HepG2 (cell line): ENCODE measurements around the gene CFAP206.

Experiments used
- CTCF ChIP-seq: sonication (generic); formaldehyde crosslinking; IDR thresholded peaks from 2 replicates; pipeline ENCODE4 v1.5.0; 2020; ENCODE audit warnings: mild to moderate bottlenecking, missing genetic modification reagents, moderate library complexity
- EZH2 ChIP-seq: conservative IDR thresholded peaks from 2 replicates; pipeline ENCODE4 v1.6.1; 2012; ENCODE audit warnings: mild to moderate bottlenecking, low read depth, low read length, moderate library complexity
- KLF13 ChIP-seq: sonication (generic); formaldehyde crosslinking; IDR thresholded peaks from 2 replicates; pipeline ENCODE4 v1.4.0; 2020; ENCODE audit warnings: mild to moderate bottlenecking, missing genetic modification reagents
- PBX3 ChIP-seq: sonication (generic); formaldehyde crosslinking; IDR thresholded peaks from 2 replicates; pipeline ENCODE4 v1.8.1; 2023; ENCODE audit warnings: missing genetic modification reagents, inconsistent platforms, borderline replicate concordance
- ZNF10 ChIP-seq: sonication (generic); formaldehyde crosslinking; IDR thresholded peaks from 2 replicates; pipeline ENCODE4 v1.4.0; 2020; ENCODE audit warnings: mild to moderate bottlenecking, low read depth, missing genetic modification reagents, borderline replicate concordance

- TF ChIP-seq CTCF (CRISPR knock-in tag) (no peak), PBX3 (CRISPR knock-in tag) (no peak), EZH2 (no peak), ZNF10 (CRISPR knock-in tag) (no peak), KLF13 (no peak)
These were observed 87.1 kb downstream of the CFAP206 start for GRCh38 chr6:87494761-87495422.
